ENCODE results near the gene DCLRE1A.

The DCLRE1A gene

GRCh38 chr10:113820507-113820906 is 33.4 kb downstream of the DCLRE1A start:
- H3K9me3 ChIP-seq (ENCODE audit: control insufficient read depth, insufficient read depth, low read depth, low read length), result no peaks in the 10 kb centered on the region
- no peak for TF ChIP-seq ZNF701 (tag by site-specific recombination; IDR thresholded peaks at IDR 0.05)
- TF ChIP-seq ATF2 (tag by site-specific recombination; IDR thresholded peaks at IDR 0.05; ENCODE audit: low read depth), result no peak
- no peak for TF ChIP-seq TCF7L2 (IDR thresholded peaks at IDR 0.05; ENCODE audit: borderline replicate concordance, low read depth, low read length)
- TF ChIP-seq BCL11A (tag by site-specific recombination; IDR thresholded peaks at IDR 0.05; ENCODE audit: low read depth), result no peak
- no peak for TF ChIP-seq ZNF175 (tag by site-specific recombination; IDR thresholded peaks at IDR 0.05)
- no peak for TF ChIP-seq ZNF18 (tag by site-specific recombination; IDR thresholded peaks at IDR 0.05)
- no peak for TF ChIP-seq ZNF549 (tag by site-specific recombination; IDR thresholded peaks at IDR 0.05)
- TF ChIP-seq ZNF544 (tag by site-specific recombination; IDR thresholded peaks at IDR 0.05), result no peak
- no peak for TF ChIP-seq ZNF398 (tag by site-specific recombination; IDR thresholded peaks at IDR 0.05)
- no peak for TF ChIP-seq ZBTB20 (tag by site-specific recombination; IDR thresholded peaks at IDR 0.05)
- no peak for TF ChIP-seq ZSCAN16 (tag by site-specific recombination; IDR thresholded peaks at IDR 0.05)
- TF ChIP-seq ZNF140 (tag by site-specific recombination; IDR thresholded peaks at IDR 0.05), result no peak
- no peak for TF ChIP-seq OSR2 (tag by site-specific recombination; IDR thresholded peaks at IDR 0.05)
- no peak for TF ChIP-seq ZBTB11 (tag by site-specific recombination; conservative IDR thresholded peaks at IDR 0.05; ENCODE audit: low read depth)
- TF ChIP-seq ZFP69B (tag by site-specific recombination; IDR thresholded peaks at IDR 0.05), result no peak
- no peak for TF ChIP-seq REPIN1 (tag by site-specific recombination; IDR thresholded peaks at IDR 0.05; ENCODE audit: low read depth)
- TF ChIP-seq HOXD13 (CRISPR knock-in tag; IDR thresholded peaks at IDR 0.05; ENCODE audit: borderline replicate concordance), result no peak
- TF ChIP-seq SP2 (tag by site-specific recombination; IDR thresholded peaks at IDR 0.05), result no peak
- no peaks in the 10 kb centered on the region for H3K36me3 ChIP-seq (ENCODE audit: control insufficient read depth in 2 of 2, insufficient read depth in 1 of 2, low read length in 2 of 2)
- ChIA-PET CTCF (interaction anchor here (0.6 kb wide), 1 partner anchor 40 kb away, joined by 3 read pairs; no protein-coding TSS in a partner anchor), POLR2A (no interaction called here)
- H3K27ac ChIP-seq (ENCODE audit: extremely low read depth, low read depth, low read length), result no peak overlapping the region
- no peak overlapping the region for H3K4me3 ChIP-seq (ENCODE audit: low read depth, low read length)
- H3K4me1 ChIP-seq (ENCODE audit: control insufficient read depth, insufficient read depth, low read length), result no peaks in the 10 kb centered on the region

- H3K36me3 ChIP-seq (ENCODE audit: control insufficient read depth in 2 of 2, insufficient read depth in 1 of 2, low read length in 2 of 2), result no peaks in the 10 kb centered on the region
- no peak overlapping the region for H3K4me3 ChIP-seq (ENCODE audit: low read depth, low read length)
- POLR2A ChIA-PET, result no interaction called here
- no peaks in the 10 kb centered on the region for H3K9me3 ChIP-seq (ENCODE audit: control insufficient read depth, insufficient read depth, low read depth, low read length)
- no peak overlapping the region for H3K27ac ChIP-seq (ENCODE audit: extremely low read depth, low read depth, low read length)
- no peaks in the 10 kb centered on the region for H3K4me1 ChIP-seq (ENCODE audit: control insufficient read depth, insufficient read depth, low read length)
- CTCF ChIA-PET, result interaction anchor here (0.6 kb wide), 1 partner anchor 40 kb away, joined by 3 read pairs; no protein-coding TSS in a partner anchor
- TF ChIP-seq ZNF140 (tag by site-specific recombination; IDR thresholded peaks at IDR 0.05) (no peak), PRDM6 (tag by site-specific recombination; IDR thresholded peaks at IDR 0.05) (no peak), EGR2 (tag by site-specific recombination; IDR thresholded peaks at IDR 0.05; ENCODE audit: low read depth) (no peak), ZNF202 (tag by site-specific recombination; IDR thresholded peaks at IDR 0.05; ENCODE audit: borderline replicate concordance) (no peak), GLIS1 (tag by site-specific recombination; IDR thresholded peaks at IDR 0.05) (no peak), ZBTB6 (tag by site-specific recombination; IDR thresholded peaks at IDR 0.05) (no peak), ZNF426 (tag by site-specific recombination; IDR thresholded peaks at IDR 0.05) (no peak), ZFP37 (tag by site-specific recombination; IDR thresholded peaks at IDR 0.05) (no peak), ZEB2 (tag by site-specific recombination; IDR thresholded peaks at IDR 0.05) (no peak)
These were observed 33.9 kb downstream of the DCLRE1A start for GRCh38 chr10:113819989-113820388.
